Chondrocyte (in vitro differentiated cells): Measurements from ENCODE around the gene DTWD2. TPM values are rescaled to one million over a fixed set of nuclear protein-coding genes. Genes with fewer than 3 reads are reported as not detected.
"Not testable (repeated sequence)": the region's sequence is repeated elsewhere in the genome, so short reads cannot be mapped to it uniquely, and the experiment has no call there.

Experiments used
- DNase-seq: peaks from one replicate; pipeline ENCODE4 v3.0.0; 2021; ENCODE audit warnings: mixed read lengths, low spot score
- H3K27ac Mint-ChIP-seq: one replicate; pipeline ENCODE4 v1.8.0; 2021; ENCODE audit warnings: mild to moderate bottlenecking, moderate library complexity, mixed read lengths; ENCODE audit not compliant: unreplicated experiment
- H3K27me3 Mint-ChIP-seq: 2 replicates; pipeline ENCODE4 v1.8.0; 2021; ENCODE audit warnings: low read depth, mixed read lengths
- H3K36me3 Mint-ChIP-seq: 2 replicates; pipeline ENCODE4 v1.8.0; 2021; ENCODE audit warnings: low read depth, mixed read lengths
- H3K4me1 Mint-ChIP-seq: 2 replicates; pipeline ENCODE4 v1.8.0; 2021; ENCODE audit warnings: low read depth, mild to moderate bottlenecking, mixed read lengths
- H3K4me3 Mint-ChIP-seq: one replicate; pipeline ENCODE4 v1.8.0; 2021; ENCODE audit warnings: mild to moderate bottlenecking, moderate library complexity, mixed read lengths; ENCODE audit not compliant: unreplicated experiment
- H3K9me3 Mint-ChIP-seq: 2 replicates; pipeline ENCODE4 v1.8.0; 2021; ENCODE audit warnings: low read depth, mixed read lengths
- total RNA-seq: library from RNA; stranded (reverse); gene quantifications from 3 replicates; pipeline ENCODE4 v1.2.1, GENCODE V29; 2021
- TF ChIP-seq, protein P1 (sequence below): fragments of 200-600 bp; sonication (generic); IDR thresholded peaks from 2 replicates; pipeline ENCODE4 v1.5.0; 2021; ENCODE audit warnings: antibody characterized with exemption, mild to moderate bottlenecking, moderate library complexity

Gene DTWD2
- total RNA-seq, 1 donor from 2014 or later = 7.9 TPM

- Mint-ChIP-seq H3K36me3 (no peaks in the 10 kb centered on the region), H3K27ac (no peak overlapping the region), H3K9me3 (peaks cover 3% of the 10 kb centered on the region), H3K27me3 (no peaks in the 10 kb centered on the region), H3K4me3 (no peak overlapping the region), H3K4me1 (no peaks in the 10 kb centered on the region)
- TF ChIP-seq, protein P1, sequence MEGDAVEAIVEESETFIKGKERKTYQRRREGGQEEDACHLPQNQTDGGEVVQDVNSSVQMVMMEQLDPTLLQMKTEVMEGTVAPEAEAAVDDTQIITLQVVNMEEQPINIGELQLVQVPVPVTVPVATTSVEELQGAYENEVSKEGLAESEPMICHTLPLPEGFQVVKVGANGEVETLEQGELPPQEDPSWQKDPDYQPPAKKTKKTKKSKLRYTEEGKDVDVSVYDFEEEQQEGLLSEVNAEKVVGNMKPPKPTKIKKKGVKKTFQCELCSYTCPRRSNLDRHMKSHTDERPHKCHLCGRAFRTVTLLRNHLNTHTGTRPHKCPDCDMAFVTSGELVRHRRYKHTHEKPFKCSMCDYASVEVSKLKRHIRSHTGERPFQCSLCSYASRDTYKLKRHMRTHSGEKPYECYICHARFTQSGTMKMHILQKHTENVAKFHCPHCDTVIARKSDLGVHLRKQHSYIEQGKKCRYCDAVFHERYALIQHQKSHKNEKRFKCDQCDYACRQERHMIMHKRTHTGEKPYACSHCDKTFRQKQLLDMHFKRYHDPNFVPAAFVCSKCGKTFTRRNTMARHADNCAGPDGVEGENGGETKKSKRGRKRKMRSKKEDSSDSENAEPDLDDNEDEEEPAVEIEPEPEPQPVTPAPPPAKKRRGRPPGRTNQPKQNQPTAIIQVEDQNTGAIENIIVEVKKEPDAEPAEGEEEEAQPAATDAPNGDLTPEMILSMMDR = no peak
- no peak for DNase-seq
Measured at GRCh38 chr5:118863345-118863744, 125.0 kb downstream of the DTWD2 start.

GRCh38 chr5:118862596-118862995, 125.8 kb downstream of the DTWD2 start:
- H3K4me3 Mint-ChIP-seq = no peak overlapping the region
- DNase-seq = no peak
- H3K27ac Mint-ChIP-seq = no peak overlapping the region
- H3K27me3 Mint-ChIP-seq = no peaks in the 10 kb centered on the region
- H3K36me3 Mint-ChIP-seq = no peaks in the 10 kb centered on the region
- TF ChIP-seq, protein P1 = no peak
- no peaks in the 10 kb centered on the region for H3K4me1 Mint-ChIP-seq
- peaks cover under 1% of the 10 kb centered on the region for H3K9me3 Mint-ChIP-seq

DNA sequence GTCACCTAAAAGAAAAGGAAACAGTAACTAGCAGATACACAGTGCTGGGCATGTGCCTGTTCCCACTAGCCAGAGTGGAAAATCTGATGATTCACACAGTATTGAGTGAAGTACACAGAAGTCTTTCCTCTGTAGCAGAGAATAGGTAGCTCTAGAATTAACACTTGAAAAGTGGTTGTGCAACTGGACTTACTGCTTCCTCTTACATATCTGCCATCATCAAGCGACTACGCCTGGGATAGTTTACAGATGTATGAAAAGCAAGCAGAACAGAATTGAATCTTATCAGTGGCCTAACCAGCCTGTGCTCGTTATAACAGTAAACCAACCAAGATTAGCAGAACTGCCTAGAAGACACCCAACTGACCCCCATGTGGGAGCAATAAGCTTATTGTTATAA, 130.6 kb downstream of the DTWD2 start:
- H3K4me1 Mint-ChIP-seq = no peaks in the 10 kb centered on the region
- H3K27me3 Mint-ChIP-seq = no peaks in the 10 kb centered on the region
- H3K9me3 Mint-ChIP-seq = no peaks in the 10 kb centered on the region
- no peaks in the 10 kb centered on the region for H3K36me3 Mint-ChIP-seq
- no peak overlapping the region for H3K27ac Mint-ChIP-seq
- DNase-seq = no peak
- TF ChIP-seq, protein P1 = no peak
- H3K4me3 Mint-ChIP-seq = no peak overlapping the region

DNA sequence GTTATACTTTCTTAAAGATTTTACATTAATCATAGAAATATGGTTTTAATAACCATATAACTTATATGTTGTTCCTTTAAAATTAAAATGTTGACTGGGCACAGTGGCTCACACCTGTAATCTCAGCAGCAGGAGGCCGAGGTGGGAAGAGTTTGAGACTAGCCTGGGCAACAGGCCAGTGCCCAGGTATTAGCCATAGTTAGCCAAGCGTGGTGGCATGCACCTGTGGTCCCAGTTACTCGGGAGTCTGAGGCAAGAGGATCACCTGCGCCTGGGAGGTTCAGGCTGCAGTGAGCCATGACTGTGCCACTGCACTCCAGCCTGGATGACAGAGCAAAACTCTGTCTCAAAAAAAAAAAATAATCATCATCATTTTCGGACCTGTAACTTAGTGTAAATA, 133.5 kb downstream of the DTWD2 start:
- no peak for DNase-seq
- Mint-ChIP-seq H3K27ac (no peak overlapping the region), H3K9me3 (peaks cover 8% of the 10 kb centered on the region), H3K27me3 (no peaks in the 10 kb centered on the region), H3K4me3 (no peak overlapping the region), H3K36me3 (peaks cover 4% of the 10 kb centered on the region), H3K4me1 (no peaks in the 10 kb centered on the region)
- TF ChIP-seq, protein P1 = no peak

- not testable (repeated sequence) for H3K4me3 Mint-ChIP-seq, H3K9me3 Mint-ChIP-seq, H3K4me1 Mint-ChIP-seq
Measured at GRCh38 chr5:118851785-118852184, 136.6 kb downstream of the DTWD2 start.

GRCh38 chr5:118849507-118849906, 138.8 kb downstream of the DTWD2 start:
- H3K4me1 Mint-ChIP-seq, H3K27ac Mint-ChIP-seq, H3K36me3 Mint-ChIP-seq, H3K27me3 Mint-ChIP-seq, DNase-seq, H3K9me3 Mint-ChIP-seq, H3K4me3 Mint-ChIP-seq: not testable (repeated sequence)

More at GRCh38 chr5:118851785-118852184, 136.6 kb downstream of the DTWD2 start:
- not testable (repeated sequence) for H3K27ac Mint-ChIP-seq, H3K27me3 Mint-ChIP-seq, DNase-seq, H3K36me3 Mint-ChIP-seq
